Endothelial cell (in vitro differentiated cells): ENCODE measurements around the gene FAM193B. TPM values are rescaled to one million over a fixed set of nuclear protein-coding genes. Genes with fewer than 3 reads are reported as not detected.
A peak's percentile ranks its signal among the peaks of the same experiment; 100 is the strongest.

Experiments
- DNase-seq: peaks from one replicate; pipeline ENCODE4 v3.0.0; 2021; ENCODE audit warnings: low spot score
- H3K27ac Mint-ChIP-seq: one replicate; pipeline ENCODE4 v1.8.0; 2021; ENCODE audit warnings: mixed read lengths, inconsistent platforms; ENCODE audit not compliant: unreplicated experiment
- H3K27me3 Mint-ChIP-seq: one replicate; pipeline ENCODE4 v1.8.0; 2021; ENCODE audit warnings: mild to moderate bottlenecking, moderate library complexity, mixed read lengths, inconsistent platforms; ENCODE audit not compliant: unreplicated experiment
- H3K36me3 Mint-ChIP-seq: one replicate; pipeline ENCODE4 v1.8.0; 2021; ENCODE audit warnings: mild to moderate bottlenecking, low read depth, mixed read lengths, inconsistent platforms; ENCODE audit not compliant: unreplicated experiment
- H3K4me1 Mint-ChIP-seq: one replicate; pipeline ENCODE4 v1.8.0; 2021; ENCODE audit warnings: mild to moderate bottlenecking, mixed read lengths, inconsistent platforms; ENCODE audit not compliant: unreplicated experiment
- H3K4me3 Mint-ChIP-seq: one replicate; pipeline ENCODE4 v1.8.0; 2021; ENCODE audit warnings: mild to moderate bottlenecking, mixed read lengths, inconsistent platforms; ENCODE audit not compliant: unreplicated experiment
- H3K9me3 Mint-ChIP-seq: one replicate; pipeline ENCODE4 v1.8.0; 2021; ENCODE audit warnings: mixed read lengths, inconsistent platforms; ENCODE audit not compliant: unreplicated experiment
- total RNA-seq: library from RNA; stranded (reverse); fragmentation: NEBNext Ultra II Directional; extraction: Animal tissue kit (Norgen Biotek cat#: 25700); gene quantifications from one replicate; pipeline ENCODE4 v1.2.1, GENCODE V29; 2021; ENCODE audit not compliant: unreplicated experiment
- TF ChIP-seq, protein P1 (sequence below): fragments of 200-600 bp; sonication (generic); IDR thresholded peaks from one replicate; pipeline ENCODE4 v1.5.0; 2021; ENCODE audit warnings: antibody characterized with exemption; ENCODE audit not compliant: unreplicated experiment

FAM193B gene
- total RNA-seq, 1 donor from 2014 or later: 97.6 TPM

DNA sequence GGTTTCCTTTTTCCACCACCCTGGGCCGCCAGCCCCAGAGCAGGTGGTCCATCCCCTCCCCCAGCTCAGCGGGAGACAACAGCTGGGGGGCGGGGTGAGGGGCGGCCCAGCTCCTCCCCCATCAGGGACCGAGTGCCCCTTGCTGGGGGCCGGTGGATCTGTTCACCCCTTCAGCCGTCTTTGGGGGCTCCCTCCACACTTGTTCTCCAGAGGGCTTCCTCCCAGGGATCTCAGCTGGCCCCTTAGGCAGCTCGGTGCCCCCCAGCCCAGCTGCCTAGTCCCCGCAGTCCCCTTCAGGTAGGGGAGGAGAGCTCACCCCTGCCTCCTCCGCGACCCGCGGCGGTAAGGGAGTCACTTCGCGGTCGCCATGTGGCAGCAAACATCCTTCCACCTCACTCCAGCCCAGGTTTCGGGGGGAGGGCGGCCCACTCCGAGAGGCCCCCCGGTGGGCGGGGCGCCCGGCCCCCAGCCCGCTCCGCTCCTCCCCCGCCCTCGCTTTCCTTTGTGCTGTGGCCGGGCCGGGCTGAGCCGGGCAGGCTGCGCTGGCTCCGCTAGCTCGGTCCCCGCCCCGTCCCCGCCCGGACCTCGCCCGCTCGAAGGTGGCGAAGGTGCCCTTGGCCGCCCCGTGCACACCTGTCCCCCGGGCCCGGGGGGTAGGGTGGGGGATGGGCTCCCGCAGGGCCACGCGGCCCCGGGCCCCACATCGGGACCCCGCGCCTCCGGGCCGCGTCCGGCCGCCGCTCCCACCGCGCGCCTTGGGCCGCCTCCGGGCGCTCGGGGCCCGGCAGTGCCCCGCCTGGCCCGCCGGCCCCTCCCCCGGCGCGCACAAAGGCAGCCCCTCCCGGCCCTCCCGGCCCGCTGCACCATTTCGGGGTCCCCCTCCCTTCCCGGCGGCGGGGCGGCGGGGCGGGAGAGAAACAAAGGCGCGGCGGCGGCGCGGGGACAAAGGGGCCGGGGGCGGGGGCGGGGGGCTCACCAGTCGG lies 81.6 kb downstream of the FAM193B start:
- H3K4me1 Mint-ChIP-seq: peaks cover 38% of the 10 kb centered on the region
- peak overlapping the region; percentile 90 for H3K4me3 Mint-ChIP-seq
- no peaks in the 10 kb centered on the region for H3K9me3 Mint-ChIP-seq
- no peak overlapping the region for H3K27ac Mint-ChIP-seq
- peaks cover 32% of the 10 kb centered on the region for H3K27me3 Mint-ChIP-seq
- TF ChIP-seq, protein P1, sequence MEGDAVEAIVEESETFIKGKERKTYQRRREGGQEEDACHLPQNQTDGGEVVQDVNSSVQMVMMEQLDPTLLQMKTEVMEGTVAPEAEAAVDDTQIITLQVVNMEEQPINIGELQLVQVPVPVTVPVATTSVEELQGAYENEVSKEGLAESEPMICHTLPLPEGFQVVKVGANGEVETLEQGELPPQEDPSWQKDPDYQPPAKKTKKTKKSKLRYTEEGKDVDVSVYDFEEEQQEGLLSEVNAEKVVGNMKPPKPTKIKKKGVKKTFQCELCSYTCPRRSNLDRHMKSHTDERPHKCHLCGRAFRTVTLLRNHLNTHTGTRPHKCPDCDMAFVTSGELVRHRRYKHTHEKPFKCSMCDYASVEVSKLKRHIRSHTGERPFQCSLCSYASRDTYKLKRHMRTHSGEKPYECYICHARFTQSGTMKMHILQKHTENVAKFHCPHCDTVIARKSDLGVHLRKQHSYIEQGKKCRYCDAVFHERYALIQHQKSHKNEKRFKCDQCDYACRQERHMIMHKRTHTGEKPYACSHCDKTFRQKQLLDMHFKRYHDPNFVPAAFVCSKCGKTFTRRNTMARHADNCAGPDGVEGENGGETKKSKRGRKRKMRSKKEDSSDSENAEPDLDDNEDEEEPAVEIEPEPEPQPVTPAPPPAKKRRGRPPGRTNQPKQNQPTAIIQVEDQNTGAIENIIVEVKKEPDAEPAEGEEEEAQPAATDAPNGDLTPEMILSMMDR: no peak
- peaks cover 25% of the 10 kb centered on the region for H3K36me3 Mint-ChIP-seq
- peak; percentile 66 for DNase-seq

DNA sequence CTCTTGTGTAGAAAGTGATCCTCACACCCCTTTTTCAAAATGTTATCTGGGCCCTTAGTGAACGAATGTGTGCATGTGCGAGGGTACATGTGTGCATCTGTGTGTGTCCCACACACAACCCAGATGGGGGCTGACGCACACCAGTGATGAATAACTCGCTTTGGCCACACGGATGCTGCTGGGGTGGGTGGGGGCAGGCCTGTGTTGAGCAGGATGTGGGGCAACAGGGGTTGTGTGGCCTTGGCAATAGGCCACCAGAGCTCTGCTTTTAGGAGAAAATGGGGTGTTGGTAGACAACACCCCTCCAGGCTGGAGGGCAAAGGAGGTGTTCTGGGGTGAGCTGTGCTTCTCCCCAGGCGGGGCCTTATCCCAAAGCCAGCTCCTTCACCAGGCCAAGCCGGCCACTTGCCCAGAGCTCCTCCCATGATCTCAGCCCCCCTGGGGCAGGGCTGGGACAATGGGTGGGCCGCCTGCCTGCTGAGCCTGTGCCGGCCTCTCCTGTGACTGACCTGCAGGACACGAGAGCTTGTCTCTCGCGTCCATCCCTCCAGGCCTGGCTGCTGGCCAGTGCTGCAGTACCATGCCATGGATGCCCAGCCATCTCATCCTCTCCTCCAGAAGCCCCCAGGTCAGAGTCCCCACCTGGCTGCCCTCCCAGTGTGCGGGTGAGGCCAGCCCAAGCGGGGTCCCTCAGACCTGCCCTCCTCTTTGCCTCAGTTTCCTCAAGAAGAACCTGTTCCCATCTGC lies 82.6 kb downstream of the FAM193B start:
- H3K4me1 Mint-ChIP-seq: peaks cover 38% of the 10 kb centered on the region
- no peak for DNase-seq

DNA sequence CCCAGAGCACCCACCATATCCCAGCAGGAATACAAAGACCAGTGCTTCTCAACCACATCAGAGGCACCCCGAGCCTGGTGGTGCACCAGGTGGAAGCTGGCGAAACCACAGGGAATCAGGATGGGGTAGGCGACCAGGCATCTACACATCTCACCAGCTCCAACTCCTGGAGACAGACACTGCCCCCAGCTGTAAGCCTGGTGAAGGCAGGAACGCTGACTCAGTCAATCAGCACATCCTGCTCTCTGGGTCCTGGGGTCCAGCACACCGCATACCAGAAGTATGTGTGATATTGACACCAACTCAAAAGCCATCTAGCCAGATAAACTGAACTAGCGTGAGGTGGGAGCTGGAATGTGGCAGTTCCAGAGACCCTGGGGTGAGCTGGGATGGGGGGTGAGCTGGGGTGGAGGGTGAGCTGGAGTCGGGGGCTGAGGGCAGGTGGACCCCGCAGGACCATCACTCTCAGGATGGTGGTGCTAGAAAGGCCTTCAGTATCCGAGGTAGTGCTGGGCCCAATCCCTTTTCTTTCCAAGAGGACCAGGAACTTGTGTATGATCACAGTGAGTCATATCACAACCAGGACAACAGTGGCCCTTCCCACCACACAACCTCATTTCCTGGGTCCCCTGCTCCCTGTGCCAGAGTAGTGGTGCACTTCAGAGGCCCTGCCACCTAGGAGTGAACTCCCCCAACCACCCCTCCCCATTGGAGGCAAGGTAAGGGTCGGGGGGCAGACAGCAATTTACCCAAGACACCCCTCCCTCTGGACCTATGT lies 83.4 kb downstream of the FAM193B start:
- Mint-ChIP-seq H3K36me3 (peaks cover 39% of the 10 kb centered on the region), H3K4me1 (peaks cover 34% of the 10 kb centered on the region), H3K27me3 (peaks cover 32% of the 10 kb centered on the region), H3K4me3 (peak overlapping the region; percentile 83), H3K27ac (peak overlapping the region; percentile 75), H3K9me3 (no peaks in the 10 kb centered on the region)
- TF ChIP-seq, protein P1: no peak
- DNase-seq: no peak

More for the DNA sequence above, 82.6 kb downstream of the FAM193B start:
- Mint-ChIP-seq H3K4me3 (peak overlapping the region; percentile 89), H3K36me3 (peaks cover 33% of the 10 kb centered on the region), H3K27ac (peak overlapping the region; percentile 30), H3K9me3 (no peaks in the 10 kb centered on the region), H3K27me3 (peaks cover 34% of the 10 kb centered on the region)
- TF ChIP-seq, protein P1: no peak

Other genes with a start within 250 kb of the FAM193B start
- gene MXD3, start 242.7 kb downstream of the FAM193B start, total RNA-seq: 6.4 TPM
- gene LMAN2, start 202.9 kb downstream of the FAM193B start, total RNA-seq: 137 TPM
- gene RGS14, start 196.6 kb downstream of the FAM193B start, total RNA-seq: 21.8 TPM
- gene SLC34A1, start 170.1 kb downstream of the FAM193B start, total RNA-seq: not detected
- gene PFN3, start 153.9 kb downstream of the FAM193B start, total RNA-seq: not detected
- 1.4 TPM for gene F12, start 145.0 kb downstream of the FAM193B start, total RNA-seq
- gene GRK6, start 127.9 kb downstream of the FAM193B start, total RNA-seq: 33.1 TPM
- gene PRR7, start 107.7 kb downstream of the FAM193B start, total RNA-seq: 0.97 TPM
- gene DBN1, start 80.9 kb downstream of the FAM193B start, total RNA-seq: 315 TPM
- 238 TPM for gene PDLIM7, start 57.0 kb downstream of the FAM193B start, total RNA-seq
- 51.4 TPM for gene DOK3, start 44.7 kb downstream of the FAM193B start, total RNA-seq
- 125 TPM for gene DDX41, start 37.6 kb downstream of the FAM193B start, total RNA-seq
- gene TMED9, start 37.6 kb upstream of the FAM193B start, total RNA-seq: 271 TPM
- 34.6 TPM for gene B4GALT7, start 45.6 kb upstream of the FAM193B start, total RNA-seq
- gene FAM153A, start 228.3 kb upstream of the FAM193B start, total RNA-seq: not detected